IMR-90 (cell line): ENCODE measurements around the gene C1orf52. TPM values are rescaled to one million over a fixed set of nuclear protein-coding genes. Genes with fewer than 3 reads are reported as not detected.

Source experiments
- ATAC-seq: fragments of 200-7000 bp; cut with Tn5 transposase; 2 replicates; pipeline ENCODE4 v1.9.1; 2020; ENCODE audit warnings: low read depth, mild to moderate bottlenecking, moderate library complexity
- BruUV-seq: library from RNA; stranded (reverse); fragments of 400-500 nt; replicated peaks from 2 replicates; lab custom pipeline; 2021; lab: Mats Ljungman, UMichigan
- CTCF ChIA-PET: fragments of 300-600 bp; formaldehyde crosslinking; extraction: SDS; loops from one replicate; lab custom pipeline; 2021; ENCODE audit warnings: antibody characterized with exemption; lab: Yijun Ruan, JAX
- POLR2A ChIA-PET: fragments of 300-600 bp; sonication (Branson Sonifier 250); formaldehyde crosslinking; loops from one replicate; lab custom pipeline; 2022; ENCODE audit warnings: antibody characterized with exemption; ENCODE audit not compliant: unreplicated experiment; lab: Charles Lee
- DNase-seq: peaks from one replicate; pipeline ENCODE4 v3.0.0; 2013
- H2AFZ ChIP-seq: replicated peaks from 2 replicates; pipeline ENCODE3; 2013; ENCODE audit warnings: low read length, mild to moderate bottlenecking; ENCODE audit not compliant: poor library complexity
- H2AK5ac ChIP-seq: 2 replicates; pipeline ENCODE4 v1.6.1; 2013; ENCODE audit warnings: low read depth, low read length, inconsistent platforms
- H2AK9ac ChIP-seq: replicated peaks from 2 replicates; pipeline ENCODE3; 2013; ENCODE audit warnings: mild to moderate bottlenecking, low read depth, low read length, moderate library complexity; ENCODE audit not compliant: poor library complexity
- H2BK120ac ChIP-seq: 2 replicates; pipeline ENCODE4 v1.6.1; 2013; ENCODE audit warnings: low read depth, low read length, inconsistent platforms
- H2BK15ac ChIP-seq: 3 replicates; pipeline ENCODE4 v1.6.1; 2013; ENCODE audit warnings: low read depth, low read length, inconsistent platforms
- H2BK20ac ChIP-seq: 2 replicates; pipeline ENCODE4 v1.6.1; 2013; ENCODE audit warnings: low read depth, mild to moderate bottlenecking, inconsistent platforms, low read length, moderate library complexity
- H2BK5ac ChIP-seq: 2 replicates; pipeline ENCODE4 v1.6.1; 2013; ENCODE audit warnings: mild to moderate bottlenecking, low read depth, low read length, inconsistent platforms; ENCODE audit not compliant: poor library complexity, severe bottlenecking
- H3K14ac ChIP-seq: replicated peaks from 2 replicates; pipeline ENCODE4 v1.6.1; 2013; ENCODE audit warnings: low read depth, low read length, inconsistent platforms
- H3K18ac ChIP-seq: 2 replicates; pipeline ENCODE4 v1.6.1; 2013; ENCODE audit warnings: low read depth, low read length, control low read depth
- H3K23ac ChIP-seq: 2 replicates; pipeline ENCODE4 v1.6.1; 2013; ENCODE audit warnings: low read depth, low read length, inconsistent platforms
- H3K27ac ChIP-seq: 2 replicates; pipeline ENCODE4 v1.5.1; 2013; ENCODE audit warnings: mild to moderate bottlenecking, control low read depth, low read length; ENCODE audit not compliant: insufficient read depth
- H3K27me3 ChIP-seq: 2 replicates; pipeline ENCODE4 v1.6.1; 2013; ENCODE audit warnings: low read length; ENCODE audit not compliant: control insufficient read depth, insufficient read depth
- H3K36me3 ChIP-seq: 2 replicates; pipeline ENCODE4 v1.6.1; 2013; ENCODE audit warnings: low read length, mixed read lengths; ENCODE audit not compliant: control insufficient read depth, insufficient read depth
- H3K4ac ChIP-seq: 2 replicates; pipeline ENCODE4 v1.6.1; 2013; ENCODE audit warnings: low read depth, low read length, inconsistent platforms
- H3K4me1 ChIP-seq: 2 replicates; pipeline ENCODE4 v1.6.1; 2013; ENCODE audit warnings: low read length, mixed read lengths; ENCODE audit not compliant: control insufficient read depth, insufficient read depth
- H3K4me2 ChIP-seq: 2 replicates; pipeline ENCODE4 v1.6.1; 2013; ENCODE audit warnings: low read depth, mild to moderate bottlenecking, control low read depth, low read length, moderate library complexity
- H3K4me3 ChIP-seq: 2 replicates; pipeline ENCODE4 v1.5.1; 2013; ENCODE audit warnings: low read depth, mild to moderate bottlenecking, control low read depth, low read length, moderate library complexity; ENCODE audit not compliant: insufficient read depth
- H3K56ac ChIP-seq: 2 replicates; pipeline ENCODE4 v1.6.1; 2013; ENCODE audit warnings: low read length, inconsistent platforms; ENCODE audit not compliant: insufficient read depth; ENCODE audit errors: extremely low read depth
- H3K79me1 ChIP-seq, 2 experiments: 2 replicates each; pipeline ENCODE4 v1.6.1; 2013; ENCODE audit warnings: low read length in 2 of 2, inconsistent platforms in 1 of 2, low read depth in 1 of 2
- H3K9ac ChIP-seq: 2 replicates; pipeline ENCODE4 v1.6.1; 2013; ENCODE audit warnings: low read depth, low read length, control low read depth
- H3K9me1 ChIP-seq: 2 replicates; pipeline ENCODE4 v1.6.1; 2013; ENCODE audit warnings: low read length, inconsistent platforms; ENCODE audit not compliant: insufficient read depth
- H3K9me3 ChIP-seq: 2 replicates; pipeline ENCODE4 v1.6.1; 2013; ENCODE audit warnings: low read length; ENCODE audit not compliant: control insufficient read depth, insufficient read depth
- H4K20me1 ChIP-seq: 2 replicates; pipeline ENCODE4 v1.6.1; 2013; ENCODE audit warnings: low read length, inconsistent platforms; ENCODE audit not compliant: insufficient read depth
- H4K5ac ChIP-seq: 2 replicates; pipeline ENCODE4 v1.6.1; 2013; ENCODE audit warnings: mild to moderate bottlenecking, low read depth, low read length, control low read depth
- H4K8ac ChIP-seq, 2 experiments: 2 replicates each; pipeline ENCODE4 v1.6.1; 2013; ENCODE audit warnings: low read depth in 2 of 2, low read length in 2 of 2, control low read depth in 1 of 2, inconsistent platforms in 1 of 2
- H4K91ac ChIP-seq: 2 replicates; pipeline ENCODE4 v1.6.1; 2013; ENCODE audit warnings: low read depth, low read length, inconsistent platforms; ENCODE audit not compliant: insufficient read depth
- BHLHE40 ChIP-seq: fragments of 150-350 bp; IDR thresholded peaks from 2 replicates; pipeline ENCODE4 v1.6.1; 2016; ENCODE audit warnings: mild to moderate bottlenecking, low read depth, low read length
- CEBPB ChIP-seq: IDR thresholded peaks from 2 replicates; pipeline ENCODE4 v1.6.1; 2012; ENCODE audit warnings: low read depth, low read length, improper control_type of control experiment
- CHD1 ChIP-seq: IDR thresholded peaks from 2 replicates; pipeline ENCODE4 v1.6.1; 2012; ENCODE audit warnings: low read depth, low read length, improper control_type of control experiment
- CTCF ChIP-seq: conservative IDR thresholded peaks from 2 replicates; pipeline ENCODE4 v1.5.1; 2012; ENCODE audit warnings: mild to moderate bottlenecking, low read depth, low read length, improper control_type of control experiment
- FOS ChIP-seq: fragments of 150-350 bp; IDR thresholded peaks from 2 replicates; pipeline ENCODE4 v1.6.1; 2016; ENCODE audit warnings: low read depth, low read length
- MAFK ChIP-seq: IDR thresholded peaks from 2 replicates; pipeline ENCODE4 v1.6.1; 2012; ENCODE audit warnings: low read depth, low read length, improper control_type of control experiment
- MAZ ChIP-seq: IDR thresholded peaks from 2 replicates; pipeline ENCODE4 v1.6.1; 2012; ENCODE audit warnings: low read depth, mild to moderate bottlenecking, low read length, improper control_type of control experiment, moderate library complexity, borderline replicate concordance
- MXI1 ChIP-seq: IDR thresholded peaks from 2 replicates; pipeline ENCODE4 v1.6.1; 2012; ENCODE audit warnings: low read depth, mild to moderate bottlenecking, low read length, moderate library complexity, borderline replicate concordance
- NFE2L2 ChIP-seq: fragments of 150-350 bp; IDR thresholded peaks from 2 replicates; pipeline ENCODE4 v1.6.1; 2016; ENCODE audit warnings: low read depth, mild to moderate bottlenecking, low read length
- POLR2A ChIP-seq: IDR thresholded peaks from 2 replicates; pipeline ENCODE4 v1.6.1; 2012; ENCODE audit warnings: mild to moderate bottlenecking, low read depth, low read length
- RAD21 ChIP-seq: IDR thresholded peaks from 2 replicates; pipeline ENCODE4 v1.6.1; 2012; ENCODE audit warnings: low read length, improper control_type of control experiment
- RCOR1 ChIP-seq: IDR thresholded peaks from 2 replicates; pipeline ENCODE4 v1.6.1; 2012; ENCODE audit warnings: mild to moderate bottlenecking, low read length, improper control_type of control experiment; ENCODE audit not compliant: insufficient replicate concordance
- RFX5 ChIP-seq: IDR thresholded peaks from 2 replicates; pipeline ENCODE4 v1.8.0; 2012; ENCODE audit warnings: low read depth, mild to moderate bottlenecking, low read length, moderate library complexity
- SMC3 ChIP-seq: fragments of 150-350 bp; IDR thresholded peaks from 2 replicates; pipeline ENCODE4 v1.6.1; 2016; ENCODE audit warnings: low read depth, mild to moderate bottlenecking, antibody characterized with exemption, low read length, moderate library complexity
- USF2 ChIP-seq: fragments of 150-350 bp; IDR thresholded peaks from 2 replicates; pipeline ENCODE4 v1.6.1; 2017; ENCODE audit warnings: mild to moderate bottlenecking, antibody characterized with exemption, low read length, low read depth
- WGBS, 2 experiments: methylation state at CpG; one replicate each; pipeline versions ENCODE4 v1.1.5 to v1.1.7; 2013; ENCODE audit warnings: missing lambda C conversion rate in 2 of 2; ENCODE audit not compliant: insufficient read length in 1 of 2; ENCODE audit errors: extremely low coverage in 2 of 2; 5-methylcytosine and 5-hydroxymethylcytosine counted together
- dilution Hi-C: fragments of 300-500 bp; cut with HindIII; formaldehyde crosslinking; loops from one replicate; pipeline ENCODE4 v1.14.3; 2018; ENCODE audit warnings: low sequenced_read_pairs; ENCODE audit not compliant: unreplicated experiment
- in situ Hi-C: fragments of 300-500 bp; cut with MboI; formaldehyde crosslinking; loops from 3 replicates; pipeline ENCODE4 v1.14.3; 2019; ENCODE audit warnings: low sequenced_read_pairs, inconsistent platforms, mixed read lengths
- intact Hi-C: fragments of 100-400 bp; cut with micrococcal nuclease; formaldehyde crosslinking; loops from 2 replicates; pipeline ENCODE4 v1.10.0; 2022
- polyA plus RNA-seq, 3 experiments: library from polyadenylated mRNA; depleted of rRNA; stranded (reverse); fragments of >200 nt; gene quantifications; 2 replicates each; pipeline ENCODE4 v1.2.3, GENCODE V29; 2012; ENCODE audit warnings: low replicate concordance in 1 of 3
- total RNA-seq: library from RNA; depleted of rRNA; stranded (reverse); fragments of >200 nt; gene quantifications from 2 replicates; pipeline ENCODE4 v1.2.3, GENCODE V29; 2012
- TF ChIP-seq, protein P1 (sequence below): fragments of 150-350 bp; IDR thresholded peaks from 2 replicates; pipeline ENCODE4 v1.6.1; 2016; ENCODE audit warnings: low read depth, mild to moderate bottlenecking, low read length, moderate library complexity, borderline replicate concordance

C1orf52 gene
- total and polyA plus RNA-seq, 2 of the 4 experiments (the other 2 are of a cell fraction), result 16.3 to 33.5 TPM

GRCh38 chr1:85306236-85306635 lies 46.8 kb upstream of the C1orf52 start:
- no CpG with 5 or more reads among the region's 4 CpGs for WGBS, 2 experiments

More at GRCh38 chr1:85306236-85306635, 46.8 kb upstream of the C1orf52 start:
- no peaks in the 10 kb centered on the region for H4K20me1 ChIP-seq
- in situ Hi-C loops (loop anchor here (10.0 kb wide), 2 partner anchors 569 to 1049 kb away; no protein-coding TSS in a partner anchor), dilution Hi-C loops (no loop called here), intact Hi-C loops (loop anchor here (5.0 kb wide), 1 partner anchor 401 kb away; the partner anchor contains the start of gene ZNHIT6)
- H2BK120ac ChIP-seq, result no peak overlapping the region
- H2BK15ac ChIP-seq, result no peak overlapping the region; the same call in 2 of the 3 replicates
- ATAC-seq (no peak), DNase-seq (no peak)
- H3K4ac ChIP-seq, result no peak overlapping the region
- no TSS peak for BruUV-seq
- H2AFZ ChIP-seq, result no peak overlapping the region
- H3K4me1 ChIP-seq, result peaks cover 4% of the 10 kb centered on the region
- H3K27ac ChIP-seq, result no peak overlapping the region
- H2BK5ac ChIP-seq, result no peak overlapping the region
- H3K9ac ChIP-seq, result no peak overlapping the region
- H3K27me3 ChIP-seq, result no peaks in the 10 kb centered on the region
- no peak overlapping the region for H3K4me2 ChIP-seq
- no peaks in the 10 kb centered on the region for H3K36me3 ChIP-seq
- no peaks in the 10 kb centered on the region for H3K9me3 ChIP-seq
- no peak overlapping the region for H3K23ac ChIP-seq
- H2AK5ac ChIP-seq, result no peak overlapping the region; the same call in 1 of the 2 replicates
- no peak overlapping the region for H4K5ac ChIP-seq
- no peak overlapping the region for H4K8ac ChIP-seq
- no peak overlapping the region for H3K14ac ChIP-seq
- CTCF ChIA-PET, result no interaction called here
- no peak overlapping the region for H4K91ac ChIP-seq
- no peak overlapping the region for H3K4me3 ChIP-seq
- H3K79me1 ChIP-seq, result peaks cover 3 to 5% of the 10 kb centered on the region in 2 experiments; a peak in 3 of 4 replicates
- TF ChIP-seq CTCF, result no peak
- no peak for TF ChIP-seq POLR2A
- TF ChIP-seq MAFK, result no peak
- TF ChIP-seq MAZ, result no peak
- no peak for TF ChIP-seq RAD21
- TF ChIP-seq, protein P1, sequence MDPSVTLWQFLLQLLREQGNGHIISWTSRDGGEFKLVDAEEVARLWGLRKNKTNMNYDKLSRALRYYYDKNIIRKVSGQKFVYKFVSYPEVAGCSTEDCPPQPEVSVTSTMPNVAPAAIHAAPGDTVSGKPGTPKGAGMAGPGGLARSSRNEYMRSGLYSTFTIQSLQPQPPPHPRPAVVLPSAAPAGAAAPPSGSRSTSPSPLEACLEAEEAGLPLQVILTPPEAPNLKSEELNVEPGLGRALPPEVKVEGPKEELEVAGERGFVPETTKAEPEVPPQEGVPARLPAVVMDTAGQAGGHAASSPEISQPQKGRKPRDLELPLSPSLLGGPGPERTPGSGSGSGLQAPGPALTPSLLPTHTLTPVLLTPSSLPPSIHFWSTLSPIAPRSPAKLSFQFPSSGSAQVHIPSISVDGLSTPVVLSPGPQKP, result no peak
- TF ChIP-seq USF2, result no peak
- no peak for TF ChIP-seq SMC3
- no peak for TF ChIP-seq RFX5
- no peak for TF ChIP-seq BHLHE40
- TF ChIP-seq NFE2L2, result no peak
- TF ChIP-seq CHD1, result no peak
- no peak for TF ChIP-seq RCOR1
- no peak for TF ChIP-seq CEBPB
- TF ChIP-seq MXI1, result no peak
- TF ChIP-seq FOS, result no peak
- H3K9me1 ChIP-seq, result 0 out of 2 replicates have a peak, but pooled peaks cover 3% of the 10 kb centered on the region
- no peak overlapping the region for H2AK9ac ChIP-seq
- POLR2A ChIA-PET, result no interaction called here
- H3K56ac ChIP-seq, result 0 out of 2 replicates have a peak overlapping the region, but pooled peaks have one; percentile 1
- H3K18ac ChIP-seq, result no peak overlapping the region
- no peak overlapping the region for H2BK20ac ChIP-seq
